A172 (cell line): ENCODE data around the gene MEGF6. TPM values are rescaled to one million over a fixed set of nuclear protein-coding genes. Genes with fewer than 3 reads are reported as not detected.

Experiments
- DNase-seq: peaks from one replicate; pipeline ENCODE4 v3.0.0-alpha.2; 2015; ENCODE audit warnings: low spot score
- total RNA-seq: library from RNA; depleted of rRNA; stranded (reverse); fragments of >200 nt; shearing (Covaris generic); gene quantifications from 2 replicates; pipeline ENCODE4 v1.2.3, GENCODE V29; 2014

Gene MEGF6
- total RNA-seq, 1 experiment from 2014 or later: 21.7 TPM

GRCh38 chr1:3644273-3644672 is 33.0 kb upstream of the MEGF6 start:
- no peak for DNase-seq

GRCh38 chr1:3642919-3643675 is 31.8 kb upstream of the MEGF6 start:
- DNase-seq: no peak

DNA sequence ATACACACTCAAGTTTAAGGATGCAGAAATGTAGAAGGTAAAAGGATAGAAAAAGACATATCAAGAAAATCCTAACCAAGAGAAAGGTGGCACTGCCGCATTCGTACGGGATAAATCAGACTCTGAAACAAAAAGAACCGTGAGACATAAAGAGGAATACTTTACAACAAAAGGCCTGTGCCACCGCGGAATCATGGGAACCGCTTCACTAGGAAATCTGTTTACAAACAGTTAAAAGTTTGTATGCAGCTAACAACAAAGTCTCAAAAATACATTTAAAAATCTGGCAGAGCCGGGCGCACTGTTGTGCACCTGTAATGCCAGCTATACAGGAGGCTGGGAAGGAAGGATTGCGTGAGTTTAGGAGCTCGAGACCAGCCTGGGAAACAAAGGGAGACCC is 30.5 kb upstream of the MEGF6 start:
- no peak for DNase-seq

DNA sequence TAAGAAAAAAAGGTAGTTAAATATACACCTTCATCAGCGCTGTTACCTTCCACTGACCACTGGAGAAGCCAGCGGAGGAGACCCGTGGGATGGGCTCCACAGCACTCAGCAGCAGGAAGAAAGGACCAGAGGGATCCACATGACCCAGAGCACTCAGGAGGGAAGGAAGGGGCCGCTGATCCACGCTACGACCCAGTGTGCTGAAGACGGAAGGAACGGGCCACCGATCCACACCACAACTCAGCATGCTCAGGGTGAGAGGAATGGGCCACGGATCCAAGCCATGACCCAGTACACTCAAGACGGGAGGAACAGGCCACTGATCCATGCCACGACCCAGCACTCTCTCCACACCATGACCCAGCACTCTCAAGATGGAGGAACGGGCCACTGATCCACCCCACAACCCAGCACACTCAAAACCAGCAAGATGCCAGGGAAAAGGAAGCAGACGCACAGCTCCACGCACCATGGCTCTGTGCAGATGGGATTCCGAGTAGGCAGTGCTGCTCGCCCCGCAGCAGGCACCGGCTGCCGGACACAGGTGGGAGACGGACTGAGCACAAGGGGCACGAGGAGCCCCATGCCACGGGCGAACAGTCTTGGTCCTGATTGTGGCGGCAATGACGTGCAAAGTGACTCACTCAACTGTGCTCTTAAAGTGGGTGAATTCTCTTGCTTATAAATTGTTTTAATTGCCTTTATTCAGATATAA is 29.9 kb upstream of the MEGF6 start:
- DNase-seq: no peak

DNA sequence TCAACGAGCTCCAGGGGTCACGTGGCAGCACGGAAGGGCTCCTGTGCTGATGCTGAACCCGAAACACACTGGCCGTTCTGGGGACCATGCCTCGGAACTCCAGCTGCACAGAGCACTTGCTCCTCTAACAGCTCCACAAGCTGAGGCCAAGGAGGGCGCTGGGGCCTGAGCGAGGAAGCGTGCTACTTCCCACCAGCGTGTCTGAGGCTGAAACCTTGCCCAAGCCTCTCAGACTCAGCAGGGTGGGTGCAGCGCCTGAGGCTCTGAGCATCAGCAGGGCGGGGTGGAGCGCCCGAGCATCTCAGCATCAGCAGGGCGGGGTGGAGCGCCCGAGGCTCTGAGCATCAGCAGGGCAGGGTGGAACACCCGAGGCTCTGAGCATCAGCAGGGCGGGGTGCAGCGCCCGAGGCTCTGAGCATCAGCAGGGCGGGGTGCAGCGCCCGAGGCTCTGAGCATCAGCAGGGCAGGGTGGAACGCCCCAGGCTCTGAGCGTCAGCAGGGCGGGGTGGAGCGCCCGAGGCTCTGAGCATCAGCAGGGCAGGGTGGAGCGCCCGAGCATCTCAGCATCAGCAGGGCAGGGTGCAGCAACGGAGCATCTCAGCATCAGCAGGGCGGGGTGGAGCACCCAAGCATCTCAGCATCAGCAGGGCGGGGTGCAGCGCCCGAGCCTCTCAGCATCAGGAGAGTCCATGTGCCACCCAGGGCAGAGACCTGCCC is 29.0 kb upstream of the MEGF6 start:
- no peak for DNase-seq

- DNase-seq: no peak
These were observed 28.1 kb upstream of the MEGF6 start for GRCh38 chr1:3639397-3639911.

- DNase-seq: no peak
These were observed 27.4 kb upstream of the MEGF6 start for GRCh38 chr1:3638676-3639075.

DNA sequence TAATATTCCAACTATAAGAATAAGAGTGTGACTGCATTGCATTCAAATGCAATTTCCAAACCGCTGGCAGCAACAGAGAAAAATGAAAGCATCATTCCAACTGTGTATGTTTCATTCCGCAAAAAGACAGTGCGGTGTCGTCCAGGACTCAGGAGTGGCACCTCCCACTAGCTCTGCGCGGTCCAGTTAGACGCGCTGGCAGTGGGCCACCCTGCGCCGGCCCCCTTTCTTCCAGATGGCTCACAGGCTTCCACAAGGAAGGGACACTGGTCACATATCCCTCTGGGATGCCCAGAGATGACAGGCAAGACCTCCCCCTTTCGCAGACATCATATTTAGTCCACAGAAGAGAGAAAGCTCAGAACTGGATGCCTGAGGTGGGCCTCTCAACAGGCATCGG is 26.7 kb upstream of the MEGF6 start:
- no peak for DNase-seq

DNA sequence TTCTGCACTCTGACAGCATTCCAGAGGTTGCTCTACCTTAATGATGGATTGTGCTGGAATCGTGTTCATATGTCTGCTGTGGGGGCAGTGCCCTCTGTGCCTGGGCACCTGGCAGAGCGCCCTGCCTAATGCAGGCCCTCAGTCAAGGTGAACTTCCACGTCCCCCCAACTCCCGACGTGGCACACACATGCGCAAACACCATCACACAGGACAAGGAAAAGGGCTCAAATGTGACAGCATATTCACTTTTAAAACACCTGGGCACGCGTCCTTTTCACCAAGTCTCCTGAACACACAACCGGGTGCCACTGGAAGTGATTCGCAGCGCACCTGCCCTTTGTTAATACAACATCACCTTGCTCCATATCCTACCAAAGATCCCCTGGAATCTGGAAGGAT is 25.2 kb upstream of the MEGF6 start:
- DNase-seq: no peak

GRCh38 chr1:3636080-3636479 is 24.8 kb upstream of the MEGF6 start:
- DNase-seq: no peak

- no peak for DNase-seq
These were observed 22.9 kb upstream of the MEGF6 start for GRCh38 chr1:3634059-3634800.

DNA sequence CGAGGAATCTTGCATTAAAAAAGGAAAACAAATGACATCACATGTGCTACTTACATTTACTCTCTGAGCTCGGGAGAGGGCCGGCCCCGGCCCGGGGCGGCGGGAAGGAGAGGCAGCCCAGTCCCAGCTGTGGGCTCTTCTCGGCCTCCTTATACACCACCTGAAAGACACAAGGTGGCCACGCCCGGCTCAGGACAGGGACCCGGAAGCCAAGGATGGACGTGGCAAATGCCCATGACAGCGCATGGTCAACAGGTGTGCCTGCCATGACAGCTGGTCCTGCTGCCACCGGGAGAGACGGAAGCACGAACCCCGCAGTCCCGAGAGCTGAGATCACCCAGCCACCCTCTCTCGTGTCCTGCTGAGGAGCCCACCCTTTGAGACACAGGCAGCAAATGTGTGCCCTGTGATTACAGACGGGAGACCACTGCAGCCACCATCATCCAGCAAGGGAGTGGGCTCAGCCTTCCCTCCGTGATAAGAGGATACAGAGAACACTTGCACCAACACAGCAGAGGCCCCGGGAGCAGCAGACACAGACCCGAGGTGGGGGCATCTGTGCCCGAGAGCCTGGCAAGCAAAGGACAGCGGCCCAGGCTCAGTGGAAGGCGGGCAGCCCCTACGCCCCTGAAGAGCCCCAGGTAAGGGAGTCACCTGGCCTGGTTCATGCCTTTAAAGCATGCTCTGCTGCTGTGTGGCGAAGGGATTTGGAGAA is 22.2 kb upstream of the MEGF6 start:
- DNase-seq: no peak

GRCh38 chr1:3632716-3633343 is 21.5 kb upstream of the MEGF6 start:
- no peak for DNase-seq

GRCh38 chr1:3632298-3632697 is 21.0 kb upstream of the MEGF6 start:
- DNase-seq: no peak

GRCh38 chr1:3631320-3632260 is 20.3 kb upstream of the MEGF6 start:
- DNase-seq: no peak

GRCh38 chr1:3630914-3631313 is 19.6 kb upstream of the MEGF6 start:
- DNase-seq: no peak

GRCh38 chr1:3630161-3630611 is 18.9 kb upstream of the MEGF6 start:
- no peak for DNase-seq

DNA sequence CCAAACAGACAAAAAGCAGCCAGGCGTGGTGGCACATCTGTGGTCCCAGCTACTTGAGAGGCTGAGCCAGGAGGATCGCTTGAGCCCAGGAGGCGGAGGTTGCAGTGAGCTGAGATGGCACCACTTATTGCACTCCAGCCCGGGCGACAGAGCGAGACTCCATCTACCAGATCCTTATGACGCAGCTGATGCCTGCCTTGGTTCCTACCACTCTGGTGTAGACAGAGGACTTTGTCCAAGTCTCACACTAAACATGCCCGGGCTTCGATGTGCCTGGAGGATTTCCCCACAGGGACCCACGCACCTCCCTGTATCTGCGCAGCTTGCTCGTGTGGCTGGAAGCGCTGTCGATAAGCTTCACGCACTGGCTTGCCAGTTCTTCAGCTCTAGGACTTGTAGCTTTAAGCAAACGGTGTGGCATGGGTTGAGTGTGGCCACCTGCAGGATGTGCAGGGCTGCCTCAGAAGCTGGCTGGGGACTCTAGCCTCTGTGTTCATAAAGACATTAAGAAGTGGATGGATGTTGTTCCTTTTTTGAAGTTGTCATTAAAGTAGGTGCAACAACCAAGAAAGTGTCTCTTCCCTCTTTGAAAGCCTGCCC is 18.4 kb upstream of the MEGF6 start:
- DNase-seq: no peak

GRCh38 chr1:3628445-3628844 is 17.1 kb upstream of the MEGF6 start:
- DNase-seq: no peak
